ENCODE results near the gene HRH2.

The HRH2 gene

DNA sequence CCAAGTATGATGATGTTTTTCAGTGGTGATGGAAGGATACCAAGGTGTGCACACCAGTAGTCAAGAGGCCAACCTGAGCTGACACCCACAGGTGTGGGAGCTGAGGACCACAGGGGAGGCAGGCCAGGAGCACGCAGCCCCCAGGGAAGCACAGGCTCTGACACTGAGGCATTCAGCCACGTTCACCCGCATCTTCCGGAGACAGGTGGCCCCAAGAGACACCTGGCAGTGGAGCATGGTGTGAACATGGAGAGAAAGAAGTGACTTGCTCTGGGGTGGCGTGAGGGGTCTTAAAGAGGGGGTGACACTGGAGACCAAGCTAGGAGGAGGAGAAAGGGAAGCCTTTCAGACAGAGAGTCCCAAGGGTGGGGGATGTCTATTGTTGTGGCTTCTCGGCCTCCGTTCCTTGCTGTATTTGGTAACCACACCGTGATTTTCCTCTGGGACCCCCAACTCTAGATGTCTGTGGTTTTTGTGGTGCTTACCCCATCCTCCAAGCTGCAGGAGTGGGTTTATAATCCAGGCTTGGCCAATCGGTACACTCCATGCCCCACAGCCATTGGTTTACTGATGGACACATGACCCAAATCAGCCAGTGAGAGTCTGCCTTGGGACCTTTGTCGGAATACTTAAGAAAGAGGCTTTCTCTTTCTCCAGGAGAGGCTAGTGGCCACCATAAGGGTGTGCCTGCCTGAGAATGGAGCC lies 84.6 kb downstream of the HRH2 start:
- H3K4me3 ChIP-seq (ENCODE audit: low read depth, low read length), result no peak overlapping the region
- TF ChIP-seq CTCF (IDR thresholded peaks at IDR 0.05; ENCODE audit: low read depth, low read length), result no peak

DNA sequence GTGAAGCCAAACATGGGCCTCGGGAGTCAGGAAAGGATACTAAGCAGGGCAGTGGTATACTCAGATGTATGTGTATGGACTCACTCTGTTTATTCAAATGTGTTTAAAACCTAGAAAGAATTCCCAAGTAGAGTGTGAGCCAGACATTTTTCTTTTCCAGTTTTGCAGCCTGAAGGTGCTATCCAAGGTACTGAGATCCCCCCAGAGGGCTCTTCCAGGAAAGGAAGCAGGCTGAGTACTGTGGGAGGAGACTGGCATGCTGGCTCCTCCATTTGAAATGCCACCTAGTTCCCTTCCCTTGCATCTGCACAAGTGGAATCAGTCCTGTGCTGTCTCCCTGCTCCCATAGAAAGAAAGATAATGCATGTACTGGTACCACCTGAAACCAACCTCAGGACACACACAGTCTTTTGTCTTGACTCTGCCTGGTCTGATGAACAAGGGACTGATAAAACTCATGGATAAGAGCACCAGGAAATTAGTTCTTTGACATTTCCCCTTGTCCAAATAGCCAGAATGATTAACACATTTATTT lies 85.9 kb downstream of the HRH2 start:
- no peak for TF ChIP-seq CTCF (IDR thresholded peaks at IDR 0.05; ENCODE audit: low read depth, low read length)
- H3K4me3 ChIP-seq (ENCODE audit: low read depth, low read length), result no peak overlapping the region

DNA sequence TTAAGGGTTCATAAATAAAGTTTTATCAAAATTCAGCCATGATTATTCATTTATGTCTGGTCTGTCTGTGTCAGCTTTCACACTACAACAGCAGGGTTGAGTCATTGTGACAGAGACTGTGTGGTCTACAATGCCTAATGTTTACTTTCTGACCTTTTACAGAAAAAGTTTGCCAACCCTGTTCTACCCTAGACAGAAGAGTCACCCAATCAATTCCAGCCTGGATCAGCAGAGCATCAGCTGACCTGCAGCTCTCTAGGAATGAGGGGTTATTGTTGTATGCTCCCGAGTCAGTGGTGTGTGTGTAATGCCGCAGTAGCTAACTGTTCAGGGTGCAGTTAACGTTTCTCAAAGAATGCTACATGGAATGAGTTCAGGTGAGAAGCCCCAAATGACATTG lies 87.3 kb downstream of the HRH2 start:
- no peak for TF ChIP-seq CTCF (IDR thresholded peaks at IDR 0.05; ENCODE audit: low read depth, low read length)

DNA sequence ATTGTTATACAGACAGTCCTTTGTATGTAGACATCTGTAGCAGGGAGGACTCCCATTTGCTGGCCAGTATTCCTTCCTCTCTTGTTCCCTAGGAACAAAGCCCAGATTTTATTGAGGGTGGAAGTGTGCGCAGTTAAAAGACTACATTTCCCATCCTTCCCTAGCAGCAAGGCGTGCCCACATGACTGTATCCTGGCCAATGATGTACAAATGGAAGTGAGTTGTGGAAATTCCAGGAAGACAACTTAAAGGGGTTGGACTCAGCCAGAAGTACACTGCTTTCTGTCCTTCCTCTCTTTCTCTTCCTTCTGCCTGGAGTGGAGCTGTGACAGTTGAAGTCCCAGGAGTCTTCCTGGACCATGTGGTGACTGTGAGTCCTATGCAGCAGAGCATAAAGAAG lies 89.0 kb downstream of the HRH2 start:
- no peak for TF ChIP-seq CTCF (IDR thresholded peaks at IDR 0.05; ENCODE audit: low read depth, low read length)
- no peak overlapping the region for H3K4me3 ChIP-seq (ENCODE audit: low read depth, low read length)

More for the DNA sequence above, 87.3 kb downstream of the HRH2 start:
- no peak overlapping the region for H3K4me3 ChIP-seq (ENCODE audit: low read depth, low read length)

DNA sequence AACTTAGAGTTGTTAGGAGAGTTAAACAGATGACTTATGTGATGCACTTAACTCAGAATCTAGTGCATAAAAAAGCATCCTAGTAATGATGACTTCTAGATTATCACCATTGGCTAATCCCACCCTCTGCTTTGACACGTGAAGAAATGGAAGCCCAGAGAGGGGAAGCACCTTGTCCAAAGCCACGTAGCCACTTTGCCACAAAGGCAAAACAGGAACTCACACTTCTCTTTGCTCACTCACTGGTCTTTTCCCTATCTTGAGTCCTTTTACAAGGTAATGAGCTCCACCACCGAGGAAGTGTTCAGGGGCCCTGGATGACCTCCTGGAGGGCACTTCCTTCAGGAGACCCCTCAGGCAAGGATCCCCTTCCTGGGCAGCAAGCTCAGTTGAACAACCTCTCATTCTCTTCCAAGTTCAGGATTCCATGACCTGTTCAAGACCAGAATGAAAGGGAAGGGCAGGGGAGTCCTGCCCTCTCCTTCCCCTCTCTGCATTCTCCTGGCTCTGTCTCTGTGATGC lies 89.7 kb downstream of the HRH2 start:
- no peak overlapping the region for H3K4me3 ChIP-seq (ENCODE audit: low read depth, low read length)
- TF ChIP-seq CTCF (IDR thresholded peaks at IDR 0.05; ENCODE audit: low read depth, low read length), result no peak

DNA sequence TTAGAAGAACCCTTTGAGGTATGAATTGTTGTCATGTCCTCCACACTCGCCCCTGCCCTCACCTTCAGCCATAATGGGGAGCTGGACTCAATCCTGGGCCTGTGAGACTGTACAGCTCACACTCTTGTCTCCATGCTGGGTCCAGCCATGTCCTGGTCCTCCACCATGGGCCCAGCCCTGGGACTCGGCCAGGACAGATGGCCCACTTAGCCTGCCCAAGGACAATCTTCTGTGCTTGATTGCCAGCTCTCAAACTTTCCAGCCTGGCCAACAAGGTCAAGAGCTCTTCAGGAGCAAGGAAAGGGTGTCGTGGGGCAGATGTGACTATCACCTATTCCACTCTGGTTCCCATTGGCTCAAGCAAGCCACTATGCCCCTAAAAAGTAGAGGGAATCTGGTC lies 90.8 kb downstream of the HRH2 start:
- no peak for TF ChIP-seq CTCF (IDR thresholded peaks at IDR 0.05; ENCODE audit: low read depth, low read length)
- no peak overlapping the region for H3K4me3 ChIP-seq (ENCODE audit: low read depth, low read length)

DNA sequence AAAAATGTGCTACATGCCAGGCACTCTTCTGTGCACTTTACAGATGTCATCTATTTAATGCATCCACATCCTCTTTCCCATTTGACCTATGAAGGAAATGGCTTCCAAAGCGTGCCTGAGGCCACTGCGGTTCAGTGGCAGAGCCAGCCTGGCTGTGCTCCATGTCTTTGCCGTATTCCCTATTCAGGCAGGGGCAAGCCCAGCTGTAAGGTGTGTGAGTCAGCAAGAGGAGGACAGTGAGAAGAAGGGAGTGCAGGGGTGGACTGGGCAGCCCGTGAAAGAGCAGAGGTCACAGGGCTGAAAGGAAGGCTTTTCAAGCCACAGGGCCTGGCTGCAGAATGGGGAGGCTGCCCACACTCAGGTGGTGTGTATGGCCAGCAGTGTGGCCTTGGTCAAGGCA lies 91.7 kb downstream of the HRH2 start:
- no peak for TF ChIP-seq CTCF (IDR thresholded peaks at IDR 0.05; ENCODE audit: low read depth, low read length)
- H3K4me3 ChIP-seq (ENCODE audit: low read depth, low read length), result no peak overlapping the region

Measured in WI38 (cell line).